ENCODE results near the gene SPRTN. TPM values are rescaled to one million over a fixed set of nuclear protein-coding genes. Genes with fewer than 3 reads are reported as not detected.

The SPRTN gene
- total RNA-seq, 8 experiments from 2014 or later = 9.7 to 20.6 (median 15.0) TPM

Other genes starting within 250 kb of the SPRTN start
- 10 to 100 TPM in 4 of 8 experiments, 1 to 10 TPM in 2, under 1 TPM in 2; 0.18 to 21.8 (median 9.5) TPM for gene TRIM67, start 176.2 kb upstream of the SPRTN start, total RNA-seq
- 10 to 100 TPM; 25.2 to 72.6 (median 47.1) TPM for gene GNPAT, start 97.1 kb upstream of the SPRTN start, total RNA-seq
- 10 to 100 TPM; 13.4 to 19.8 (median 15.7) TPM for gene EXOC8, start 441 bp upstream of the SPRTN start, total RNA-seq
- 10 to 100 TPM; 14.8 to 46.5 (median 35.4) TPM for gene EGLN1, start 84.0 kb downstream of the SPRTN start, total RNA-seq
- gene TSNAX, start 190.4 kb downstream of the SPRTN start, total RNA-seq = 10 to 100 TPM; 45.6 to 62.2 (median 48.7) TPM